ENCODE measurements around the gene JARID2. TPM values are rescaled to one million over a fixed set of nuclear protein-coding genes. Genes with fewer than 3 reads are reported as not detected.

Gene JARID2
- total and polyA plus RNA-seq, 2 of the 13 experiments (the other 11 are each of a cell fraction or from before 2014, with no cell fraction given), result 7.5 to 10.3 TPM

DNA sequence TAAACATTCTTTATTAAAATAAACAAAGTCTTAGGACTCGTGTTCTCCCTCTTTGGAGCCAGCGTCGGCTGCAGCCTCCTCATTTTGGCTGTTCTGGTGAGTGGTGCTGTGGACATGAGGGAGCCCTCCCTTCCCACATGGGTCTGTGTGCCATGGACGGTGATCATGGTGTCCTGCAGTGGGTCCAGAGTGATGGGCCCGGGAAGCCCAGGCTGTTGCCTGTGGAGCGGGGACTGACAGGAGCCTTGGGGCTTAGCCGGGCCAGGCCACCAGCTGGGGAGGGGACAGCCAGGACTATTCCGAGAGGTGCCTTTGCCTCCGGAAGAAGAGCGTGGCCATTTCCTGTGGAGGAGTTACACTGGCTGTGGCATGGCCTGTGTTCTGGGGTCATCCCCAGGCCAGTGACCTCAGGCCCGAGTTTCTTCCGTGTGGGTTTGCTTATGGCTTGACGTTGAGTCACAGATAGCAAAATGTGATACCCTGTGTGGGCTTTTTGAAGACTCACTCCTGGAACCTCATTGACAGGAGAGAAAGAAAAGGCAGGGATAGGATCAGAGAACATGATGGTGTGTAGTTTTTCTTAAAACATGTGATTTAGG is 263.6 kb downstream of the JARID2 start:
- no peak overlapping the region for H3K4me2 ChIP-seq (ENCODE audit: low read depth, low read length)
- ChIA-PET POLR2A (no interaction called here), CTCF (ENCODE audit: low intra/inter-chr PET ratio, low total read pairs) (no interaction called here)
- no peak overlapping the region for H3K27ac ChIP-seq (ENCODE audit: extremely low read length, insufficient read depth, low read length)
- no peaks in the 10 kb centered on the region for H3K9me3 ChIP-seq (ENCODE audit: low read length)
- BruUV-seq (replicated peaks), result no TSS peak
- no peak overlapping the region for H2AFZ ChIP-seq (ENCODE audit: low read length)
- 93% methylated on average over 10 of the region's 13 CpGs for WGBS (ENCODE audit: low lambda C conversion rate)
- TF ChIP-seq ZNF256 (CRISPR knock-in tag; conservative IDR thresholded peaks at IDR 0.05), result no peak
- no peak for TF ChIP-seq ZKSCAN8 (CRISPR knock-in tag; IDR thresholded peaks at IDR 0.05; ENCODE audit: borderline replicate concordance)
- TF ChIP-seq TOE1 (CRISPR knock-in tag; IDR thresholded peaks at IDR 0.05), result no peak
- no peak for TF ChIP-seq MEF2D (CRISPR knock-in tag; IDR thresholded peaks at IDR 0.05)
- no peak for TF ChIP-seq ZNF550 (CRISPR knock-in tag; IDR thresholded peaks at IDR 0.05; ENCODE audit: borderline replicate concordance)
- TF ChIP-seq GPBP1L1 (CRISPR knock-in tag; IDR thresholded peaks at IDR 0.05), result no peak
- no peak for TF ChIP-seq CEBPZ (IDR thresholded peaks at IDR 0.05; ENCODE audit: low read length)
- no peak for TF ChIP-seq NFE2L1 (CRISPR knock-in tag; IDR thresholded peaks at IDR 0.05; ENCODE audit: borderline replicate concordance)
- no peak for TF ChIP-seq CHD2 (IDR thresholded peaks at IDR 0.05; ENCODE audit: low read depth, low read length)
- TF ChIP-seq TAF15 (IDR thresholded peaks at IDR 0.05; ENCODE audit: low read depth, low read length, poor library complexity, severe bottlenecking), result no peak
- TF ChIP-seq RFX1 (IDR thresholded peaks at IDR 0.05), result no peak
- TF ChIP-seq, protein P1, sequence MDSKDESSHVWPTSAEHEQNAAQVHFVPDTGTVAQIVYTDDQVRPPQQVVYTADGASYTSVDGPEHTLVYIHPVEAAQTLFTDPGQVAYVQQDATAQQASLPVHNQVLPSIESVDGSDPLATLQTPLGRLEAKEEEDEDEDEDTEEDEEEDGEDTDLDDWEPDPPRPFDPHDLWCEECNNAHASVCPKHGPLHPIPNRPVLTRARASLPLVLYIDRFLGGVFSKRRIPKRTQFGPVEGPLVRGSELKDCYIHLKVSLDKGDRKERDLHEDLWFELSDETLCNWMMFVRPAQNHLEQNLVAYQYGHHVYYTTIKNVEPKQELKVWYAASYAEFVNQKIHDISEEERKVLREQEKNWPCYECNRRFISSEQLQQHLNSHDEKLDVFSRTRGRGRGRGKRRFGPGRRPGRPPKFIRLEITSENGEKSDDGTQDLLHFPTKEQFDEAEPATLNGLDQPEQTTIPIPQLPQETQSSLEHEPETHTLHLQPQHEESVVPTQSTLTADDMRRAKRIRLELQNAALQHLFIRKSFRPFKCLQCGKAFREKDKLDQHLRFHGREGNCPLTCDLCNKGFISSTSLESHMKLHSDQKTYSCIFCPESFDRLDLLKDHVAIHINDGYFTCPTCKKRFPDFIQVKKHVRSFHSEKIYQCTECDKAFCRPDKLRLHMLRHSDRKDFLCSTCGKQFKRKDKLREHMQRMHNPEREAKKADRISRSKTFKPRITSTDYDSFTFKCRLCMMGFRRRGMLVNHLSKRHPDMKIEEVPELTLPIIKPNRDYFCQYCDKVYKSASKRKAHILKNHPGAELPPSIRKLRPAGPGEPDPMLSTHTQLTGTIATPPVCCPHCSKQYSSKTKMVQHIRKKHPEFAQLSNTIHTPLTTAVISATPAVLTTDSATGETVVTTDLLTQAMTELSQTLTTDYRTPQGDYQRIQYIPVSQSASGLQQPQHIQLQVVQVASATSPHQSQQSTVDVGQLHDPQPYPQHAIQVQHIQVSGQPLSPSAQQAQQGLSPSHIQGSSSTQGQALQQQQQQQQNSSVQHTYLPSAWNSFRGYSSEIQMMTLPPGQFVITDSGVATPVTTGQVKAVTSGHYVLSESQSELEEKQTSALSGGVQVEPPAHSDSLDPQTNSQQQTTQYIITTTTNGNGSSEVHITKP (CRISPR knock-in tag; IDR thresholded peaks at IDR 0.05; ENCODE audit: low read depth), result no peak
- TF ChIP-seq RORA (CRISPR knock-in tag; IDR thresholded peaks at IDR 0.05), result no peak
- no peak for TF ChIP-seq ZMYM2 (CRISPR knock-in tag; IDR thresholded peaks at IDR 0.05)
- no peaks in the 10 kb centered on the region for H3K27me3 ChIP-seq (ENCODE audit: control insufficient read depth in 1 of 2, insufficient read depth in 2 of 2, low read length in 2 of 2)
- peaks cover 23 to 49% of the 10 kb centered on the region in 2 experiments for H3K36me3 ChIP-seq (replicated peaks in 1 of 2; ENCODE audit: control insufficient read depth in 1 of 2, insufficient read depth in 2 of 2, low read length in 2 of 2)
- H4K20me1 ChIP-seq (ENCODE audit: insufficient read depth, low read length), result peaks cover 9% of the 10 kb centered on the region; the same call in 1 of the 2 replicates
- no peaks in the 10 kb centered on the region for H3K79me2 ChIP-seq (ENCODE audit: insufficient read depth, low read length)
- H3K4me1 ChIP-seq (ENCODE audit: insufficient read depth, low read length), result peaks cover 21% of the 10 kb centered on the region
- no peak overlapping the region for H3K9ac ChIP-seq (ENCODE audit: insufficient read depth, low read depth, low read length)
- ATAC-seq (no peak), DNase-seq (ENCODE audit: low spot score) (no peak), FAIRE-seq (no peak)
- intact Hi-C loops (cut with micrococcal nuclease; ENCODE audit: unreplicated experiment), result no loop called here
- in situ Hi-C loops (cut with HindIII; ENCODE audit: extremely low pct_ligation_motif_present, low pct_unique_long_range_greater_than_20kb), result no loop called here
- no peak overlapping the region for H3K4me3 ChIP-seq (replicated peaks in 1 of 3; ENCODE audit: insufficient read depth in 1 of 3, low read depth in 2 of 3, low read length in 3 of 3)

Measured in HepG2 (cell line).